ENCODE results near the gene TNFRSF6B. TPM values are rescaled to one million over a fixed set of nuclear protein-coding genes. Genes with fewer than 3 reads are reported as not detected.

Gene TNFRSF6B
- total RNA-seq, 1 donor from 2014 or later, result 7.1 TPM

DNA sequence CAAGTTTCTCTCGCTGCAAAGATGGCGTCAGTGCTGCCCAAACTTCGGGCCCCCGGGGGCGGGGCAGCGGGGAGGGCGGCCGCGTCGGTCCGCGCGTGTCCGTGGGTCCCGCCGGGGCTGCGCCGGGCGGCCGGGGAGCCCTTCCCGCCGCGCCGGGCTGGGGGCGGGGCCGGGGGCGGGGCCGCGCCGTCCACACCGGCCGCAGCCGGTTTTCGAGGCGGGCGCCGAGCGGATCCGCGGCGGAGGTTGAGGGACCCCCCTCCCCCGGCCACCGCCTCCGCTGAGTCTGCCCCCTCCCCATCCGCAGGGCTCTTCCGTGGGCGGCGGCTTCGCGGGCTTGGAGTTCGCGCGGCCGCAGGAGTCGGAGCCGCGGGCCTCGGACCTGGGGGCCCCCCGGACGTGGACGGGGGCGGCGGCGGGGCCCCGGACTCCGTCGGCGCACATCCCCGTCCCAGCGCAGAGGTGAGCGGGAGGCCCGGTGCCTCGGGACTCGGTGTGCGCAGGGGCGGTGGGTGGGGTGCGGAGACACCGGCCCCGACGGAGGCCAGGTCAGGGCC, 43.7 kb downstream of the TNFRSF6B start:
- TF ChIP-seq, protein P1, sequence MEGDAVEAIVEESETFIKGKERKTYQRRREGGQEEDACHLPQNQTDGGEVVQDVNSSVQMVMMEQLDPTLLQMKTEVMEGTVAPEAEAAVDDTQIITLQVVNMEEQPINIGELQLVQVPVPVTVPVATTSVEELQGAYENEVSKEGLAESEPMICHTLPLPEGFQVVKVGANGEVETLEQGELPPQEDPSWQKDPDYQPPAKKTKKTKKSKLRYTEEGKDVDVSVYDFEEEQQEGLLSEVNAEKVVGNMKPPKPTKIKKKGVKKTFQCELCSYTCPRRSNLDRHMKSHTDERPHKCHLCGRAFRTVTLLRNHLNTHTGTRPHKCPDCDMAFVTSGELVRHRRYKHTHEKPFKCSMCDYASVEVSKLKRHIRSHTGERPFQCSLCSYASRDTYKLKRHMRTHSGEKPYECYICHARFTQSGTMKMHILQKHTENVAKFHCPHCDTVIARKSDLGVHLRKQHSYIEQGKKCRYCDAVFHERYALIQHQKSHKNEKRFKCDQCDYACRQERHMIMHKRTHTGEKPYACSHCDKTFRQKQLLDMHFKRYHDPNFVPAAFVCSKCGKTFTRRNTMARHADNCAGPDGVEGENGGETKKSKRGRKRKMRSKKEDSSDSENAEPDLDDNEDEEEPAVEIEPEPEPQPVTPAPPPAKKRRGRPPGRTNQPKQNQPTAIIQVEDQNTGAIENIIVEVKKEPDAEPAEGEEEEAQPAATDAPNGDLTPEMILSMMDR (IDR thresholded peaks at IDR 0.05; ENCODE audit: insufficient read depth, low read length, severe bottlenecking), result no peak
- DNase-seq (ENCODE audit: low read depth), result no peak
- FAIRE-seq, result no peak
- H3K4me3 ChIP-seq (ENCODE audit: low read depth, low read length), result peak overlapping the region; percentile 67
- no peaks in the 10 kb centered on the region for H3K27me3 ChIP-seq (ENCODE audit: control insufficient read depth, insufficient read depth, low read length)
- H3K36me3 ChIP-seq (ENCODE audit: control insufficient read depth, insufficient read depth, low read length), result peaks cover 19% of the 10 kb centered on the region

DNA sequence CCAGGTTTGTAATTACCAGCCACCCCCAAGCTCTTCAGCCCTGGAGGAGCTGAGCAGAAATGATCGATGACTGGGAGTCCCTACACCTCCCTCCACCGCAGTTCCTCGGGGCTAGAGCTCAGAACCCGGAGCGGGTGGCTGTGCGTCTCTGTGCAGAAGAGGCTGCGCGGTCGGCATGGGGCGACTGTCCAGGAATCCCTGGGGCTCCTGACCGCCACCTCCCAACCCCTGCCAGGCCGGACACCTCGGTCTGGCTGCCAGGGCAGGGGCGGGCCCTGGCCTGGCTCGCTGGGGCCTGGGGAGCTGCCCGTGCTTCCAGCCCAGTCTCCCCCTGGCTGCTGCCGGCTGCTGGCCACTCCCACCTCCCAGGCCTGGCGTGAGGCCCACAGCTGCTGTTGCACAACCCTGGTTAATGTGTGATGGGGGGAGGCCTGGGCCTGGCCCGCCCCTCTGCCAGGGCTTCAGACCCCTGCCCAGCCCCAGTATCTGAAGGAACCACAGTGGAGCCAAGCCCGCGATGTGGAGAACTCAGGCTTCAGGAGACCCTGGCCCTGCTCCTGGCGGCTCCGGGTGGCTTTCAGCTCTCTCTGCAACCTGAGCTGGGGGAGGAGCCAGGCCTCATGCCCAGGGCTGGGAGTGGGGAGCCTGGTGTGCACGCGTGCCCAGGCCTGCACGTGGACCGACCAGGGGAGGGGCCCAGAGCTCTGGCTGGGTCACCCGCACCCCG, 44.3 kb downstream of the TNFRSF6B start:
- peak overlapping the region; percentile 67 for H3K4me3 ChIP-seq (ENCODE audit: low read depth, low read length)
- TF ChIP-seq, protein P1 (IDR thresholded peaks at IDR 0.05; ENCODE audit: insufficient read depth, low read length, severe bottlenecking), result peak; percentile 42
- peak; percentile 71 for DNase-seq (ENCODE audit: low read depth)
- peaks cover 19% of the 10 kb centered on the region for H3K36me3 ChIP-seq (ENCODE audit: control insufficient read depth, insufficient read depth, low read length)
- no peak for FAIRE-seq
- no peaks in the 10 kb centered on the region for H3K27me3 ChIP-seq (ENCODE audit: control insufficient read depth, insufficient read depth, low read length)

GRCh38 chr20:63741354-63741675, 44.9 kb downstream of the TNFRSF6B start:
- TF ChIP-seq, protein P1 (IDR thresholded peaks at IDR 0.05; ENCODE audit: insufficient read depth, low read length, severe bottlenecking), result no peak
- Histone ChIP-seq H3K36me3 (ENCODE audit: control insufficient read depth, insufficient read depth, low read length) (peaks cover 18% of the 10 kb centered on the region), H3K27me3 (ENCODE audit: control insufficient read depth, insufficient read depth, low read length) (no peaks in the 10 kb centered on the region), H3K4me3 (ENCODE audit: low read depth, low read length) (peak overlapping the region; percentile 67)
- no peak for DNase-seq (ENCODE audit: low read depth)
- no peak for FAIRE-seq

DNA sequence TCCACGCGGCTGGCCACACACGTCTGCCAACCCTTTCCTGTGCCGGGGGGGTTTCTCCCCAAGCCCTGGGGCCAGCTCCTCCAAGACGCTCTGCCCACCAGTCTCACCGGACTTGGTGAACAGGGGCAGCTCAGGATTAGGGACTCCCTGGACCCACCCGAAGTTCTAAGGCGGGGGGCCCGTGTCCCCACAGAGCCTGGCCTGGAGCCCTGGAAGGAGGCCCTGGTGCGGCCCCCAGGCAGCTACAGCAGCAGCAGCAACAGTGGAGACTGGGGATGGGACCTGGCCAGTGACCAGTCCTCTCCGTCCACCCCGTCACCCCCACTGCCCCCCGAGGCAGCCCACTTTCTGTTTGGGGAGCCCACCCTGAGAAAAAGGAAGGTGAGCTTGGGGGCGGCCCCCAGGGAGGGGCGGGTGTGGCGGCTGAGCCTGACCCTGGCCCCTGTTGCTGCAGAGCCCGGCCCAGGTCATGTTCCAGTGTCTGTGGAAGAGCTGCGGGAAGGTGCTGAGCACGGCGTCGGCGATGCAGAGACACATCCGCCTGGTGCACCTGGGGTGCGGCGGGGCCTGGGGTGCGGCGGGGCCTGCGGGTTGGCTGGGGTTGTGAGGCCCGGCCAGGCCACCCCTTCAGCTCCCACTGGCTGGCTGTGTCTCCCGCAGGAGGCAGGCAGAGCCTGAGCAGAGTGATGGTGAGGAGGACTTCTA, 45.4 kb downstream of the TNFRSF6B start:
- FAIRE-seq (no peak), DNase-seq (ENCODE audit: low read depth) (no peak)
- H3K4me3 ChIP-seq (ENCODE audit: low read depth, low read length), result peak overlapping the region; percentile 67
- peaks cover 18% of the 10 kb centered on the region for H3K36me3 ChIP-seq (ENCODE audit: control insufficient read depth, insufficient read depth, low read length)
- no peaks in the 10 kb centered on the region for H3K27me3 ChIP-seq (ENCODE audit: control insufficient read depth, insufficient read depth, low read length)
- TF ChIP-seq, protein P1 (IDR thresholded peaks at IDR 0.05; ENCODE audit: insufficient read depth, low read length, severe bottlenecking), result no peak

- no peaks in the 10 kb centered on the region for H3K27me3 ChIP-seq (ENCODE audit: control insufficient read depth, insufficient read depth, low read length)
- DNase-seq (ENCODE audit: low read depth), result no peak
- TF ChIP-seq, protein P1 (IDR thresholded peaks at IDR 0.05; ENCODE audit: insufficient read depth, low read length, severe bottlenecking), result no peak
- peaks cover 18% of the 10 kb centered on the region for H3K36me3 ChIP-seq (ENCODE audit: control insufficient read depth, insufficient read depth, low read length)
- H3K4me3 ChIP-seq (ENCODE audit: low read depth, low read length), result no peak overlapping the region
- no peak for FAIRE-seq
Observed at GRCh38 chr20:63742381-63743024, 46.1 kb downstream of the TNFRSF6B start.
